Esophagus muscularis mucosa (tissue), 4 donors: ENCODE data around the gene LKAAEAR1. TPM values are rescaled to one million over a fixed set of nuclear protein-coding genes. Genes with fewer than 3 reads are reported as not detected.

ENCODE experiments used
- DNase-seq: peaks from one replicate; pipeline ENCODE4 v3.0.0-alpha.2; 2017; ENCODE audit errors: extremely low spot score
- H3K27ac ChIP-seq, 4 donors: fragments of 200-600 bp; sonication (generic); replicated peaks in 1 of 4; 1 replicate in 3 of 4; 2 replicates in 1 of 4; pipeline ENCODE4 v1.5.1; 2016 to 2019; ENCODE audit warnings: mild to moderate bottlenecking in 1 of 4
- H3K27me3 ChIP-seq, 4 donors: fragments of 200-600 bp; sonication (generic); one replicate each; pipeline versions ENCODE4 v1.5.1 to v1.6.0; 2016 to 2019
- H3K36me3 ChIP-seq, 4 donors: fragments of 200-600 bp; sonication (generic); one replicate each; pipeline ENCODE4 v1.5.1; 2016 to 2019
- H3K4me1 ChIP-seq, 4 donors: fragments of 200-600 bp; sonication (generic); one replicate each; pipeline ENCODE4 v1.5.1; 2016 to 2019
- H3K4me3 ChIP-seq, 4 donors: fragments of 200-600 bp; sonication (generic); 1 replicate in 2 of 4; 2 replicates in 2 of 4; pipeline ENCODE4 v1.5.1; 2016 to 2019; ENCODE audit warnings: mild to moderate bottlenecking in 4 of 4, moderate library complexity in 1 of 4
- H3K9me3 ChIP-seq, 4 donors: fragments of 200-600 bp; sonication (generic); 1 replicate in 3 of 4; 2 replicates in 1 of 4; pipeline ENCODE4 v1.5.1; 2016 to 2019
- EP300 ChIP-seq: sonication (generic); formaldehyde crosslinking; IDR thresholded peaks from one replicate; pipeline ENCODE4 v1.6.1; 2017; ENCODE audit warnings: antibody characterized with exemption
- POLR2A ChIP-seq: fragments of 450-650 bp; IDR thresholded peaks from one replicate; pipeline ENCODE4 v1.6.1; 2017; ENCODE audit warnings: antibody characterized with exemption, moderate library complexity, mild to moderate bottlenecking, low read depth
- POLR2AphosphoS5 ChIP-seq, 2 donors: sonication (generic); formaldehyde crosslinking; IDR thresholded peaks; one replicate each; pipeline ENCODE4 v1.6.1; 2017; ENCODE audit warnings: antibody characterized with exemption in 2 of 2
- WGBS: methylation state at CpG from one replicate; pipeline ENCODE4 v1.1.5; 2018; 5-methylcytosine and 5-hydroxymethylcytosine counted together
- intact Hi-C: fragments of 100-400 bp; cut with DNase I; formaldehyde crosslinking; loops from one replicate; pipeline ENCODE4 v1.15.1; 2023
- total RNA-seq, 4 donors: library from RNA; depleted of rRNA; stranded (reverse); fragments of >200 nt; gene quantifications; one replicate each; pipeline versions ENCODE4 v1.1.0 to v1.2.1, GENCODE V29; 2016
- TF ChIP-seq, protein P1 (sequence below), 3 experiments: fragments of 200-600 bp in 2 of 3; fragments of 450-650 bp in 1 of 3; sonication (generic) in 2 of 3; IDR thresholded peaks; one replicate each; pipeline ENCODE4 v1.5.1; 2017 to 2019; ENCODE audit warnings: antibody characterized with exemption in 3 of 3, mild to moderate bottlenecking in 2 of 3, moderate library complexity in 1 of 3

The LKAAEAR1 gene
- total RNA-seq, 4 donors from 2014 or later: not detected

DNA sequence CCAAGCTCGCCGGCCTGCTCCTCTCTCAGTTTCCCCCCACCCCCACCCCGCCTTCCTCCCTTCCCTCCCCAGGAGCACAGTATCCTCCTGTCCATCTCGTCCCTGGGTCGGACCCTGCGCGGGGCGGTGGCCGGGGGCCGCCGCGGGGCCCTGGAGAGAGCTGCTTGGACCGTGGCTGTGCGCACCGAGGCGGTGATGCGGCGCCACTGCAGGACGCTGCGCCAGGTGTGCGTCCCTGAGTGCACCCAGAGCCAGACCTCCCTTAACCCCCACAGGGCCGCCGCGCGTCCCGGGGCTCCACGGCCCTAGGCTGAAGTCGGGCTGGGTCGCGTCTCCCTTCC is 46.0 kb downstream of the LKAAEAR1 start:
- DNase-seq: no peak
- H3K4me3 ChIP-seq: peak overlapping the region; percentile 51 to 60 (median 56)
- peaks cover 3 to 82% (median 61%) of the 10 kb centered on the region in 4 donors for H3K27me3 ChIP-seq
- no CpG with 5 or more reads among the region's 30 CpGs for WGBS
- peaks cover 37 to 55% (median 53%) of the 10 kb centered on the region in 4 donors for H3K4me1 ChIP-seq
- peak overlapping the region in 2 of 4 donors; percentile 53 to 70 for H3K27ac ChIP-seq
- intact Hi-C loops: no loop called here
- H3K36me3 ChIP-seq: peaks cover 6 to 27% (median 21%) of the 10 kb centered on the region in 4 donors
- no peaks in the 10 kb centered on the region for H3K9me3 ChIP-seq
- no peak for TF ChIP-seq POLR2A
- TF ChIP-seq, protein P1, sequence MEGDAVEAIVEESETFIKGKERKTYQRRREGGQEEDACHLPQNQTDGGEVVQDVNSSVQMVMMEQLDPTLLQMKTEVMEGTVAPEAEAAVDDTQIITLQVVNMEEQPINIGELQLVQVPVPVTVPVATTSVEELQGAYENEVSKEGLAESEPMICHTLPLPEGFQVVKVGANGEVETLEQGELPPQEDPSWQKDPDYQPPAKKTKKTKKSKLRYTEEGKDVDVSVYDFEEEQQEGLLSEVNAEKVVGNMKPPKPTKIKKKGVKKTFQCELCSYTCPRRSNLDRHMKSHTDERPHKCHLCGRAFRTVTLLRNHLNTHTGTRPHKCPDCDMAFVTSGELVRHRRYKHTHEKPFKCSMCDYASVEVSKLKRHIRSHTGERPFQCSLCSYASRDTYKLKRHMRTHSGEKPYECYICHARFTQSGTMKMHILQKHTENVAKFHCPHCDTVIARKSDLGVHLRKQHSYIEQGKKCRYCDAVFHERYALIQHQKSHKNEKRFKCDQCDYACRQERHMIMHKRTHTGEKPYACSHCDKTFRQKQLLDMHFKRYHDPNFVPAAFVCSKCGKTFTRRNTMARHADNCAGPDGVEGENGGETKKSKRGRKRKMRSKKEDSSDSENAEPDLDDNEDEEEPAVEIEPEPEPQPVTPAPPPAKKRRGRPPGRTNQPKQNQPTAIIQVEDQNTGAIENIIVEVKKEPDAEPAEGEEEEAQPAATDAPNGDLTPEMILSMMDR (IDR thresholded peaks at IDR 0.05): no peak
- TF ChIP-seq POLR2AphosphoS5 (IDR thresholded peaks at IDR 0.05): no peak
- TF ChIP-seq EP300: no peak

DNA sequence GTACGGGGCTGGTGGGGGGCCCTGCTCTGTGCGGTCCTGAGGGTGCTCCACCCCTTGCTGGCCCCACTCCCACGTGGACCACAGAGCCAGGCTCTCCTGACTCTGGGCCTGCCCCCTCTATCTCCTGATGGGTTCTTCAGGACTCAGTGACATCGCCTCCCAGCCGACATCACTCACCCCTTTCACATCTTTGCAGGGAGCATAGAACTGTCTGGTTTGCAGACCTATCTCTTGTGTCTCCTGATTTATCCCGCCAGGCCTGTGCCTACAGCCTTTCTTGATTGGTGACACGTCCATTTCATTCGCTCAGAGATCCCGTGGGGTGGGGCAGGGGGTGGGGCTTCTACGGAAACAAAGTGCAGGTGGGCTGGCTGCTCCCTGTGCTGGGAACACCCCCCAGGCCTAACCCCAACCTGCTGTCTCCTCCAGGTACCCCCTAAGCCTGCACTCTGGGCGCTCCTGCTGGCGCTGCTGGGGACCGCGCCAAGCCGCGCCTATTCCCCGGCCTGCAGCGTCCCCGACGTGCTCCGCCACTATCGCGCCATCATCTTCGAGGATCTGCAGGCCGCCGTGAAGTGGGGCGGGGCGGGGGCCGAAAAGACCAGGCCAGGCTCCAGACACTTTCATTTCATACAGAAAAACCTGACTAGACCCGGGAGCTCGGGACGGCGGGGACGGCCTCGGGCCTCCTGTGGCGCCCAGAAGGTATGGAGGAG is 46.5 kb downstream of the LKAAEAR1 start:
- Histone ChIP-seq H3K27ac (no peak overlapping the region), H3K4me3 (peak overlapping the region; percentile 51 to 60 (median 56)), H3K4me1 (peaks cover 37 to 55% (median 53%) of the 10 kb centered on the region in 4 donors), H3K9me3 (no peaks in the 10 kb centered on the region), H3K36me3 (peaks cover 6 to 32% (median 27%) of the 10 kb centered on the region in 4 donors), H3K27me3 (peaks cover 3 to 76% (median 61%) of the 10 kb centered on the region in 4 donors)
- WGBS: 19% methylated on average over 17 of the region's 36 CpGs
- intact Hi-C loops: no loop called here
- TF ChIP-seq POLR2AphosphoS5 (IDR thresholded peaks at IDR 0.05) (no peak), EP300 (no peak), POLR2A (no peak)
- TF ChIP-seq, protein P1 (IDR thresholded peaks at IDR 0.05): no peak
- DNase-seq: no peak

DNA sequence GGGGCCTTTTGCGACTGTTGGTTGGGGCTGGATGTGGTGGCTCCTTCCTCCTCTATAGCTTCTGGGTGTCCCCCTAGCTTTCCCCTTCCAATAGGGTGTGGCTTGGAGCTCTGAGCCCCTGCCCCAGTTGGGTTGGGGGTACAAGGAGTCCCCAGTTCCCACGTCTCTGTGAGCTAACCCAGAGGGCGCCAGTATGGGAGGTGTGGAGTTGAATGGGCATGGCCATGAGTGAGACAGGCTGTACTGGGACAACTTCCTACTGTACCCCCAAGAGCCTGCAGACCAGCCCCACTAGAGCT is 47.0 kb downstream of the LKAAEAR1 start:
- TF ChIP-seq POLR2AphosphoS5 (IDR thresholded peaks at IDR 0.05): no peak
- TF ChIP-seq, protein P1 (IDR thresholded peaks at IDR 0.05): no peak
- TF ChIP-seq POLR2A: no peak
- no peak for TF ChIP-seq EP300

DNA sequence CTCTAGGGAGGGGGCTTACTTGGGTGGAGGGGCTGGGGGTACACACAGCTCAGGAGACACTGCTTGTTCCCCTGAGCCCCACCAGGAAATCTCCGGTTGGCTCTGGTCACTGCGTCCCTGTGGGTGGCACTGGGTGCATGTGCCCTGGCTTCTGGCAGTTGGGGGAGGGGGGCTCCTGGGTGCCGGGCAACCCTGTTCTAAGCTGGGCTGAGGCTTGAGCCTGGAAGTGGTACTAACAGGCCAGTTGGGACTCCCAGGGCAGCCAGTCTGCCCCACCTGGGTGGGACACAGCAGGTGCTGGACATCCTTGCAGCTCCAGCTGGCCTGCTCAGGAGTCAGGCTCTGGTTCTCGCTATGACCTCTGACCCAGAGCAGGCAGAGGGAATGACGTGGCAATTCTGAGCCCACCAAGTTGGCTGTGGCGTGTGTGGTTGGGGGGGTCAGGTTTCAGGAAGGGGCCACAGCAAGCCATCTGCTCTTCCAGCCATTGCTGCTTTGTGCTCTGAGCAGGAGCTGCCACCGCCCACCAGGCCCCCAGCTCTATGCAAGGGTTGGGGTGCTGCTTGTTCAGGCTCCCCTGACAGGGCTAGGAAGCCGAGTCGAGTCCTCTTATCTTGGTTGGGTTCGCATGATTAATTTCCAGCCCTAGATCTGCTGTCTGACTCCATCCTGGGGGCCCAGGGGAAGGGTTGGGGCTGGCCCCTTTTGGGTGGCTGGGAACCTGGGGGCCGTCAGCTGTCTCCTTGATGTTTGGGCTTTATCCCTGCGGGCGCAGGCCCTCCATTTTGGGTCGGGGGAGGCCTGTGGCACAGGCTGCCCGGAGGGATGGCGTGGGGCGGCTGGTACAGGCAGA is 47.6 kb downstream of the LKAAEAR1 start:
- no peak overlapping the region for H3K4me3 ChIP-seq
- 63% methylated on average over 4 of the region's 17 CpGs for WGBS
- H3K27me3 ChIP-seq: peaks cover 3 to 65% (median 51%) of the 10 kb centered on the region in 4 donors
- H3K27ac ChIP-seq: no peak overlapping the region
- intact Hi-C loops: no loop called here
- H3K36me3 ChIP-seq: peaks cover 16 to 43% (median 38%) of the 10 kb centered on the region in 4 donors
- H3K4me1 ChIP-seq: peaks cover 29 to 45% (median 42%) of the 10 kb centered on the region in 4 donors
- DNase-seq: no peak
- no peak for TF ChIP-seq EP300
- TF ChIP-seq, protein P1 (IDR thresholded peaks at IDR 0.05): no peak
- TF ChIP-seq POLR2AphosphoS5 (IDR thresholded peaks at IDR 0.05): no peak
- no peak for TF ChIP-seq POLR2A
- no peaks in the 10 kb centered on the region for H3K9me3 ChIP-seq

More for the DNA sequence above, 47.0 kb downstream of the LKAAEAR1 start:
- peaks cover 10 to 37% (median 32%) of the 10 kb centered on the region in 4 donors for H3K36me3 ChIP-seq
- DNase-seq: no peak
- H3K4me1 ChIP-seq: peaks cover 34 to 51% (median 48%) of the 10 kb centered on the region in 4 donors
- intact Hi-C loops: no loop called here
- H3K27me3 ChIP-seq: peaks cover 3 to 71% (median 57%) of the 10 kb centered on the region in 4 donors
- WGBS: 67% methylated on average over 2 of the region's 3 CpGs
- H3K4me3 ChIP-seq: no peak overlapping the region
- no peaks in the 10 kb centered on the region for H3K9me3 ChIP-seq
- no peak overlapping the region for H3K27ac ChIP-seq
